Measurements from ENCODE around the gene SYNDIG1.

- TF ChIP-seq POLR2A (IDR thresholded peaks at IDR 0.05; ENCODE audit: low read length) (no peak), RFX5 (IDR thresholded peaks at IDR 0.05) (no peak)
Observed at GRCh38 chr20:24668791-24669190, 199.4 kb downstream of the SYNDIG1 start.
